ENCODE measurements around the gene ZNF764.

Gene ZNF764

GRCh38 chr16:30557957-30558788, at the start of gene ZNF764:
ZNF764 (minus strand) TSS chr16:30558374; CDS start chr16:30558182, 192 bp downstream.
- peak within 1 kb of the TSS; percentile 81 for H3K4me3 ChIP-seq (ENCODE audit: low read depth, low read length)
- DNase-seq (ENCODE audit: low read depth): peak; percentile 92
- no peak for TF ChIP-seq CTCF (IDR thresholded peaks at IDR 0.05; ENCODE audit: control insufficient read depth, extremely low read depth, insufficient read depth)

GRCh38 chr16:30606004-30606403, 47.8 kb upstream of the ZNF764 start:
- TF ChIP-seq CTCF (IDR thresholded peaks at IDR 0.05; ENCODE audit: control insufficient read depth, extremely low read depth, insufficient read depth): no peak
- H3K4me3 ChIP-seq (ENCODE audit: low read depth, low read length): no peak overlapping the region
- DNase-seq (ENCODE audit: low read depth): no peak

- no peak for DNase-seq (ENCODE audit: low read depth)
Measured at GRCh38 chr16:30605158-30605557, 47.0 kb upstream of the ZNF764 start.

GRCh38 chr16:30604316-30604947, 46.3 kb upstream of the ZNF764 start:
- no peak for TF ChIP-seq CTCF (IDR thresholded peaks at IDR 0.05; ENCODE audit: control insufficient read depth, extremely low read depth, insufficient read depth)
- no peak overlapping the region for H3K4me3 ChIP-seq (ENCODE audit: low read depth, low read length)
- no peak for DNase-seq (ENCODE audit: low read depth)

More at GRCh38 chr16:30605158-30605557, 47.0 kb upstream of the ZNF764 start:
- H3K4me3 ChIP-seq (ENCODE audit: low read depth, low read length): no peak overlapping the region
- TF ChIP-seq CTCF (IDR thresholded peaks at IDR 0.05; ENCODE audit: control insufficient read depth, extremely low read depth, insufficient read depth): no peak

GRCh38 chr16:30603945-30604315, 45.8 kb upstream of the ZNF764 start:
- H3K4me3 ChIP-seq (ENCODE audit: low read depth, low read length): no peak overlapping the region
- DNase-seq (ENCODE audit: low read depth): no peak

GRCh38 chr16:30602616-30603277, 44.6 kb upstream of the ZNF764 start:
- no peak for DNase-seq (ENCODE audit: low read depth)
- H3K4me3 ChIP-seq (ENCODE audit: low read depth, low read length): no peak overlapping the region
- no peak for TF ChIP-seq CTCF (IDR thresholded peaks at IDR 0.05; ENCODE audit: control insufficient read depth, extremely low read depth, insufficient read depth)

More at GRCh38 chr16:30603945-30604315, 45.8 kb upstream of the ZNF764 start:
- TF ChIP-seq CTCF (IDR thresholded peaks at IDR 0.05; ENCODE audit: control insufficient read depth, extremely low read depth, insufficient read depth): no peak

Data from LNCaP clone FGC (cell line).